Nucleus accumbens (tissue), 56 donors: ENCODE data around the gene PTPN5.
"Not testable (repeated sequence)": the region's sequence is repeated elsewhere in the genome, so short reads cannot be mapped to it uniquely, and the experiment has no call there.

ENCODE experiments used
- DNase-seq, 56 donors: peaks; one replicate each; lab custom pipeline; 2025; lab: John Stamatoyannopoulos, UW

PTPN5 gene

DNA sequence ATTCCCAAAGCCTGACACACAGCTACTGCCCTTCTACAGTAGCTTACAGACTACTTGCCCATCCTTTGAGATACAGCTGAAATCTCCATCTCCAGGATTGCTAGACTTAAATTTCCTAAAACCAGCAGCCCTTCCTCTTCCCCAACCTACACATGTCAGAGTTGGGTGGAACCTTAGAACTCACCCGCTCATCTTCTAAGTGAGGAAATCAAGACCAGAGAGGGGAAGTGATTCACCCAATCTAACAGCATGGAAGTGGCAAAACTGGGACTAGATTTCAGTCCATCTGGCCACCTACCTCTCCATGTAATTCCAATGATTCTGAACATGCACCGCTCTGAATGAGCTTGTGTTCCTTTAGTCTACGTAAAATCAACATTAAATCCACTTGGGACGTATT, 94.0 kb downstream of the PTPN5 start:
- no peak for DNase-seq

GRCh38 chr11:18696638-18697225, 94.9 kb downstream of the PTPN5 start:
- DNase-seq, result no peak

DNA sequence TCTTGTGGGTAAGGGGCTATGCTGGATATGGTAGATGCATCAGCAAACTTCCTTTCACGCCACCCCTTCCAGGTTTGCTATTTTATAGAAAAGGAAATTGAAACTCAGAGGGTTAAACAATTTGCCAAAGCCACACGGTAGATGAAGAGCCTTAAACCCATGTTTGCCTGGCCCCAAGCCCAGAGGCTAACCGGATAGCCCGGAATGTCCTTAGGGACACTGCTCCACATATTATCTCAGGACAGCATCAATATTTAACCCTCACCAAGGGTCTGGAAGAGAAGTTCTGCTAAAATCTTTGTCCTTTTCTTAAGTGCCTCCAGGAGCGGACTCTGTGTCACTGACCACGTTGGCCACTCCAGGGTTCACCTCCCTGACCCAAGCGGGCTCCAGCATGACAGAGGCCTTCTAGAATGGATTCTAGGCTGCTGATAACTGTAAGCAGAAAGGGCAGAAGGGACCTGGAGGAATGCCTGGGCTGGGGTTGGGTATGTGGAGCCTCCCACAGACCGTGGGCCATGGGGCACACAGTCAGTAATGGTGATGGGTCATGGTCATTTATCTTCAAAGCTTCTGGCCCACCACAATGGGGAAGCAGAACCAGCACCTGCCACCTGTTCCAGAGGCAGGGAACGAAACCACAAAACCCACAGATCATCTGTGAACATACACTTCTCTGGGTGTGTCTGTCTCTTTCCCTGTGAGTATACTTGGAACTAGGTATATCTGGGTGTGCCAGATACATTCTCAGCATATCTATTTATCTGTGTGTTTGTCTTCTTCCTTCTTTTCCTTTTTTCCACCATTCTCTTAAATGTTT, 98.4 kb downstream of the PTPN5 start:
- DNase-seq, result no peak

- not testable (repeated sequence) for DNase-seq
Measured at GRCh38 chr11:18691467-18692140, 100.0 kb downstream of the PTPN5 start.

GRCh38 chr11:18684267-18684666, 107.3 kb downstream of the PTPN5 start:
- DNase-seq, result no peak

DNA sequence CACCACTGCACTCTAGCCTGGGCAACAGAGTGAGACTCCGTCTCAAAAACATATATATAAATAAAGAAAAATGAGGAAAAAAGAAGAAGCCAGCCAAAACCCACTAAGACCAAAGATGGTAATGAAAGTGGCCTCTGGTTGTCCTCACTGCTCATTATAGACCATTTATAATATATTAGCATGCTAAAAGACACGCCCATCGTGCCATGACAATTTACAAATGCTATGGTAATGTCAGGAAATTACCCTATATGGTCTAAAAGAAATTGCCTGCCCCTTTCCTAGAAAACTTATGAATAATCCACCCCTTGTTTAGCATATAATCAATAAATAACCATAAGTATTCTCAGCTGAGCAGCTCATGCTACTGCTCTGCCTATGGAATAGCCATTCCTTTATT, 109.1 kb downstream of the PTPN5 start:
- no peak for DNase-seq

DNA sequence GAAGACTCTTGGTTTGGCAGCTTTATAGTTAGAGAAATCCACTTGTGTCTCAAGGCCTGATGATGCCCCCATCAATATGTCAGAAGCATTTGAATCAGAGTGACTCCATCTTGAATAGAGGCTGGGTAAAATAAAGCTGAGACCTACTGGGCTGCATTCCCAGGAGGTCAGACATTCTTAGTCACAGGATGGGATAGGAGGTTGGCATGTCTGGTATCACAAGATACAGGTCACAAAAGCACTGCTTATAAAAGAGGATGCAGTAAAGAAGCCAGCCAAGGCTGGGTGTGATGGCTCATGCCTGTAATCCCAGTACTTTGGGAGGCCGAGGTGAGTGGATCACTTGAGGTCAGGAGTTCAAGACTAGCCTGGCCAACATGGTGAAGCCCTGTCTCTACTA, 109.6 kb downstream of the PTPN5 start:
- DNase-seq, result not testable (repeated sequence)
